Mucosa of descending colon (tissue), 3 donors: Measurements from ENCODE around the gene SPATA18. TPM values are rescaled to one million over a fixed set of nuclear protein-coding genes. Genes with fewer than 3 reads are reported as not detected.
"Not testable (repeated sequence)": the region's sequence is repeated elsewhere in the genome, so short reads cannot be mapped to it uniquely, and the experiment has no call there.

Experiments
- ATAC-seq: fragments of 200-7000 bp; cut with Tn5 transposase; one replicate; pipeline ENCODE4 v1.9.1; 2020; ENCODE audit warnings: mild to moderate bottlenecking, moderate library complexity
- DNase-seq, 3 donors: peaks; one replicate each; pipeline ENCODE4 v3.0.0-alpha.2; 2020
- H3K36me3 ChIP-seq: fragments of 200-600 bp; one replicate; pipeline ENCODE4 v1.8.0; 2021; ENCODE audit warnings: low read depth, mild to moderate bottlenecking
- H3K4me1 ChIP-seq: fragments of 200-600 bp; one replicate; pipeline ENCODE4 v1.8.0; 2021; ENCODE audit warnings: low read depth, mild to moderate bottlenecking
- H3K4me3 ChIP-seq: fragments of 200-600 bp; one replicate; pipeline ENCODE4 v1.8.0; 2021; ENCODE audit warnings: mild to moderate bottlenecking
- H3K9me3 ChIP-seq: fragments of 200-600 bp; one replicate; pipeline ENCODE4 v1.8.0; 2021; ENCODE audit warnings: mild to moderate bottlenecking
- CTCF ChIP-seq: fragments of 200-600 bp; IDR thresholded peaks from one replicate; pipeline ENCODE4 v1.8.0; 2022; ENCODE audit warnings: antibody characterized with exemption, mild to moderate bottlenecking
- intact Hi-C, 2 donors: fragments of 100-400 bp; cut with DNase I in 1 of 2; cut with micrococcal nuclease in 1 of 2; formaldehyde crosslinking; loops; one replicate each; pipeline versions ENCODE4 v1.11.0 to v1.11.1; 2022; cut with DNase I, micrococcal nuclease
- total RNA-seq, 3 donors: library from RNA; stranded (reverse); fragmentation: NEBNext Ultra II Directional in 2 of 3; extraction: Animal tissue kit (Norgen Biotek cat#: 25700) in 2 of 3; gene quantifications; one replicate each; pipeline versions ENCODE4 v1.2.1 to v1.2.4, GENCODE V29; 2021 to 2023
- donor health status: DM: no; HTN: no; CAD: no; lungs with moderate emphysema.
- donor health status: DM: no; HTN: no; CAD: no.
- donor health status: DM: no; HTN: yes; CAD: no.

The SPATA18 gene
- total RNA-seq, 3 donors from 2014 or later: 8.4 to 15.5 (median 8.7) TPM

- intact Hi-C loops: no loop called here
- no peak for TF ChIP-seq CTCF
- no peaks in the 10 kb centered on the region for H3K36me3 ChIP-seq
- no peaks in the 10 kb centered on the region for H3K9me3 ChIP-seq
- no peak for ATAC-seq
- DNase-seq: no peak
- peaks cover 4% of the 10 kb centered on the region for H3K4me1 ChIP-seq
- no peak overlapping the region for H3K4me3 ChIP-seq
Observed at GRCh38 chr4:52071791-52072546, 20.9 kb downstream of the SPATA18 start.

- intact Hi-C loops: no loop called here
- no peak overlapping the region for H3K4me3 ChIP-seq
Observed at GRCh38 chr4:52076731-52077130, 25.6 kb downstream of the SPATA18 start.

GRCh38 chr4:52079659-52080058 is 28.6 kb downstream of the SPATA18 start:
- DNase-seq (no peak), ATAC-seq (no peak)
- Histone ChIP-seq H3K36me3 (no peaks in the 10 kb centered on the region), H3K4me3 (no peak overlapping the region), H3K9me3 (no peaks in the 10 kb centered on the region), H3K4me1 (no peaks in the 10 kb centered on the region)
- intact Hi-C loops: no loop called here
- TF ChIP-seq CTCF: no peak

More at GRCh38 chr4:52076731-52077130, 25.6 kb downstream of the SPATA18 start:
- no peak for TF ChIP-seq CTCF
- H3K4me1 ChIP-seq: peaks cover 4% of the 10 kb centered on the region
- ATAC-seq (no peak), DNase-seq (no peak)
- H3K9me3 ChIP-seq: no peaks in the 10 kb centered on the region
- H3K36me3 ChIP-seq: no peaks in the 10 kb centered on the region

- ATAC-seq: no peak
Observed at GRCh38 chr4:52081216-52081615, 30.1 kb downstream of the SPATA18 start.

GRCh38 chr4:52086425-52086824 is 35.3 kb downstream of the SPATA18 start:
- not testable (repeated sequence) for ATAC-seq, H3K4me3 ChIP-seq

More at GRCh38 chr4:52081216-52081615, 30.1 kb downstream of the SPATA18 start:
- no peaks in the 10 kb centered on the region for H3K4me1 ChIP-seq
- no peaks in the 10 kb centered on the region for H3K9me3 ChIP-seq
- TF ChIP-seq CTCF: no peak
- no peak overlapping the region for H3K4me3 ChIP-seq
- H3K36me3 ChIP-seq: no peaks in the 10 kb centered on the region
- DNase-seq: no peak
- intact Hi-C loops: no loop called here

GRCh38 chr4:52091801-52092200 is 40.7 kb downstream of the SPATA18 start:
- Histone ChIP-seq H3K9me3 (no peaks in the 10 kb centered on the region), H3K4me3 (no peak overlapping the region), H3K36me3 (no peaks in the 10 kb centered on the region), H3K4me1 (no peaks in the 10 kb centered on the region)
- DNase-seq (peak in 1 of 3 donors; percentile 17), ATAC-seq (peak; percentile 62)
- intact Hi-C loops: no loop called here
- TF ChIP-seq CTCF: no peak

More at GRCh38 chr4:52086425-52086824, 35.3 kb downstream of the SPATA18 start:
- DNase-seq, H3K36me3 ChIP-seq, H3K4me1 ChIP-seq, intact Hi-C loops, H3K9me3 ChIP-seq: not testable (repeated sequence)
